Muscle layer of duodenum (tissue), 2 donors: ENCODE results near the gene PLAC1.

Experiments used
- H3K27ac ChIP-seq: one replicate; pipeline ENCODE4 v1.7.0; 2013; ENCODE audit warnings: mild to moderate bottlenecking, low read length
- H3K27me3 ChIP-seq: one replicate; pipeline ENCODE4 v1.7.0; 2013; ENCODE audit warnings: low read depth, mild to moderate bottlenecking, control low read depth, low read length
- H3K36me3 ChIP-seq, 2 donors: one replicate each; pipeline ENCODE4 v1.7.0; 2013; ENCODE audit warnings: low read length in 2 of 2, control low read depth in 1 of 2, mild to moderate bottlenecking in 1 of 2; ENCODE audit not compliant: insufficient read depth in 2 of 2, control insufficient read depth in 1 of 2
- H3K4me1 ChIP-seq, 2 donors: one replicate each; pipeline ENCODE4 v1.7.0; 2013; ENCODE audit warnings: low read length in 2 of 2, mild to moderate bottlenecking in 2 of 2, control low read depth in 1 of 2, moderate library complexity in 1 of 2; ENCODE audit not compliant: insufficient read depth in 2 of 2, control insufficient read depth in 1 of 2
- H3K4me3 ChIP-seq, 2 donors: one replicate each; pipeline ENCODE4 v1.7.0; 2013; ENCODE audit warnings: low read length in 2 of 2, low read depth in 1 of 2, mild to moderate bottlenecking in 1 of 2
- H3K9me3 ChIP-seq, 2 donors: one replicate each; pipeline ENCODE4 v1.7.0; 2013; ENCODE audit warnings: low read length in 2 of 2, control low read depth in 1 of 2, mild to moderate bottlenecking in 1 of 2; ENCODE audit not compliant: control insufficient read depth in 1 of 2
- donor health status: healthy.

Gene PLAC1

GRCh38 chrX:134571796-134572195, 86.5 kb downstream of the PLAC1 start:
- Histone ChIP-seq H3K27ac (no peak overlapping the region), H3K9me3 (no peaks in the 10 kb centered on the region), H3K4me3 (no peak overlapping the region), H3K27me3 (no peaks in the 10 kb centered on the region), H3K36me3 (no peaks in the 10 kb centered on the region), H3K4me1 (no peaks in the 10 kb centered on the region)

GRCh38 chrX:134570899-134571298, 87.4 kb downstream of the PLAC1 start:
- no peaks in the 10 kb centered on the region for H3K36me3 ChIP-seq
- H3K9me3 ChIP-seq, result no peaks in the 10 kb centered on the region
- H3K27ac ChIP-seq, result no peak overlapping the region
- no peaks in the 10 kb centered on the region for H3K27me3 ChIP-seq
- no peak overlapping the region for H3K4me3 ChIP-seq
- H3K4me1 ChIP-seq, result no peaks in the 10 kb centered on the region

- no peaks in the 10 kb centered on the region for H3K9me3 ChIP-seq
- no peaks in the 10 kb centered on the region for H3K36me3 ChIP-seq
- no peaks in the 10 kb centered on the region for H3K4me1 ChIP-seq
- no peak overlapping the region for H3K4me3 ChIP-seq
- H3K27ac ChIP-seq, result no peak overlapping the region
- no peaks in the 10 kb centered on the region for H3K27me3 ChIP-seq
Measured at GRCh38 chrX:134570509-134570846, 87.8 kb downstream of the PLAC1 start.

GRCh38 chrX:134569306-134569705, 89.0 kb downstream of the PLAC1 start:
- no peaks in the 10 kb centered on the region for H3K36me3 ChIP-seq
- no peaks in the 10 kb centered on the region for H3K9me3 ChIP-seq
- no peaks in the 10 kb centered on the region for H3K4me1 ChIP-seq
- no peaks in the 10 kb centered on the region for H3K27me3 ChIP-seq
- H3K27ac ChIP-seq, result no peak overlapping the region
- no peak overlapping the region for H3K4me3 ChIP-seq

GRCh38 chrX:134568285-134569016, 89.8 kb downstream of the PLAC1 start:
- Histone ChIP-seq H3K27me3 (no peaks in the 10 kb centered on the region), H3K27ac (no peak overlapping the region), H3K9me3 (no peaks in the 10 kb centered on the region)

GRCh38 chrX:134566506-134566905, 91.8 kb downstream of the PLAC1 start:
- H3K27ac ChIP-seq, result no peak overlapping the region
- H3K27me3 ChIP-seq, result no peaks in the 10 kb centered on the region
- H3K4me1 ChIP-seq, result no peaks in the 10 kb centered on the region
- H3K9me3 ChIP-seq, result no peaks in the 10 kb centered on the region
- no peak overlapping the region for H3K4me3 ChIP-seq
- H3K36me3 ChIP-seq, result no peaks in the 10 kb centered on the region

More at GRCh38 chrX:134568285-134569016, 89.8 kb downstream of the PLAC1 start:
- H3K4me1 ChIP-seq, result no peaks in the 10 kb centered on the region
- no peak overlapping the region for H3K4me3 ChIP-seq
- H3K36me3 ChIP-seq, result no peaks in the 10 kb centered on the region

GRCh38 chrX:134562002-134562401, 96.3 kb downstream of the PLAC1 start:
- Histone ChIP-seq H3K9me3 (no peaks in the 10 kb centered on the region), H3K4me3 (no peak overlapping the region), H3K4me1 (no peaks in the 10 kb centered on the region), H3K27me3 (no peaks in the 10 kb centered on the region), H3K27ac (no peak overlapping the region), H3K36me3 (no peaks in the 10 kb centered on the region)

- H3K36me3 ChIP-seq, result no peaks in the 10 kb centered on the region
- H3K4me3 ChIP-seq, result no peak overlapping the region
- no peak overlapping the region for H3K27ac ChIP-seq
- H3K9me3 ChIP-seq, result no peaks in the 10 kb centered on the region
- no peaks in the 10 kb centered on the region for H3K4me1 ChIP-seq
- no peaks in the 10 kb centered on the region for H3K27me3 ChIP-seq
Measured at GRCh38 chrX:134558133-134558532, 100.1 kb downstream of the PLAC1 start.

- H3K36me3 ChIP-seq, result no peaks in the 10 kb centered on the region
- no peak overlapping the region for H3K4me3 ChIP-seq
- H3K4me1 ChIP-seq, result no peaks in the 10 kb centered on the region
- H3K27me3 ChIP-seq, result no peaks in the 10 kb centered on the region
- no peak overlapping the region for H3K27ac ChIP-seq
- no peaks in the 10 kb centered on the region for H3K9me3 ChIP-seq
Measured at GRCh38 chrX:134554291-134554690, 104.0 kb downstream of the PLAC1 start.

GRCh38 chrX:134552351-134552750, 105.9 kb downstream of the PLAC1 start:
- Histone ChIP-seq H3K27me3 (peaks cover 6% of the 10 kb centered on the region), H3K4me3 (no peak overlapping the region), H3K36me3 (no peaks in the 10 kb centered on the region), H3K9me3 (no peaks in the 10 kb centered on the region), H3K27ac (no peak overlapping the region), H3K4me1 (no peaks in the 10 kb centered on the region)

GRCh38 chrX:134551376-134552048, 106.8 kb downstream of the PLAC1 start:
- Histone ChIP-seq H3K4me1 (no peaks in the 10 kb centered on the region), H3K9me3 (no peaks in the 10 kb centered on the region), H3K36me3 (no peaks in the 10 kb centered on the region), H3K4me3 (peak overlapping the region; percentile 21 to 67), H3K27me3 (peaks cover 10% of the 10 kb centered on the region), H3K27ac (no peak overlapping the region)
